ENCODE results near the gene HMCN2.

GRCh38 chr9:130461731-130462130 lies 196.2 kb downstream of the HMCN2 start:
- TF ChIP-seq TEAD4 (IDR thresholded peaks at IDR 0.05; ENCODE audit: borderline replicate concordance, insufficient read depth) (no peak), CTCF (IDR thresholded peaks at IDR 0.05) (no peak), YY1 (IDR thresholded peaks at IDR 0.05; ENCODE audit: low read depth) (no peak), POLR2AphosphoS5 (IDR thresholded peaks at IDR 0.05; ENCODE audit: low read depth, low read length) (no peak), IRF3 (IDR thresholded peaks at IDR 0.05; ENCODE audit: low read depth, low read length) (no peak), USF2 (IDR thresholded peaks at IDR 0.05; ENCODE audit: borderline replicate concordance, low read depth, low read length) (no peak), EZH2phosphoT487 (IDR thresholded peaks at IDR 0.05; ENCODE audit: borderline replicate concordance, low read depth) (no peak), MAX (IDR thresholded peaks at IDR 0.05; ENCODE audit: low read depth) (no peak), EP300 (IDR thresholded peaks at IDR 0.05; ENCODE audit: borderline replicate concordance in 1 of 2, low read depth in 1 of 2, low read length in 1 of 2) (no peak), MXI1 (IDR thresholded peaks at IDR 0.05; ENCODE audit: low read depth, low read length) (no peak), RXRA (IDR thresholded peaks at IDR 0.05; ENCODE audit: borderline replicate concordance, low read depth) (no peak), RAD21 (IDR thresholded peaks at IDR 0.05; ENCODE audit: low read length) (no peak), RCOR1 (IDR thresholded peaks at IDR 0.05; ENCODE audit: low read length) (no peak)
